H9 (cell line): ENCODE results near the gene TTC39B. TPM values are rescaled to one million over a fixed set of nuclear protein-coding genes. Genes with fewer than 3 reads are reported as not detected.

Experiments
- DNase-seq: peaks from one replicate; pipeline ENCODE4 v3.0.0-alpha.2; 2017
- H2AFZ ChIP-seq: one replicate; pipeline ENCODE4 v1.6.1; 2013; ENCODE audit warnings: mild to moderate bottlenecking, low read length, control low read depth, moderate library complexity
- H2AK5ac ChIP-seq: 2 replicates; pipeline ENCODE4 v1.6.1; 2013; ENCODE audit warnings: low read length, control low read depth, mixed read lengths; ENCODE audit not compliant: insufficient read length
- H2BK120ac ChIP-seq: one replicate; pipeline ENCODE4 v1.6.1; 2013; ENCODE audit warnings: low read depth, mild to moderate bottlenecking, low read length, control low read depth, inconsistent platforms; ENCODE audit not compliant: poor library complexity, severe bottlenecking
- H2BK12ac ChIP-seq: 2 replicates; pipeline ENCODE4 v1.6.1; 2013; ENCODE audit warnings: low read length, control low read depth, mixed read lengths, low read depth; ENCODE audit not compliant: insufficient read length
- H2BK15ac ChIP-seq: 2 replicates; pipeline ENCODE4 v1.6.1; 2013; ENCODE audit warnings: low read depth, low read length, control low read depth
- H2BK20ac ChIP-seq: one replicate; pipeline ENCODE4 v1.6.1; 2013; ENCODE audit warnings: low read depth, mild to moderate bottlenecking, low read length, control low read depth, inconsistent platforms; ENCODE audit not compliant: poor library complexity, severe bottlenecking
- H2BK5ac ChIP-seq: 2 replicates; pipeline ENCODE4 v1.6.1; 2013; ENCODE audit warnings: low read length, control low read depth, mixed read lengths; ENCODE audit not compliant: insufficient read length
- H3K14ac ChIP-seq: 2 replicates; pipeline ENCODE4 v1.6.1; 2013; ENCODE audit warnings: low read length, control low read depth; ENCODE audit not compliant: insufficient read depth
- H3K18ac ChIP-seq: 2 replicates; pipeline ENCODE4 v1.6.1; 2013; ENCODE audit warnings: low read depth, mild to moderate bottlenecking, mixed read lengths, low read length, control low read depth; ENCODE audit not compliant: insufficient read length
- H3K23ac ChIP-seq: 2 replicates; pipeline ENCODE4 v1.6.1; 2013; ENCODE audit warnings: low read length, control low read depth, mixed read lengths, low read depth; ENCODE audit not compliant: insufficient read length
- H3K23me2 ChIP-seq: 2 replicates; pipeline ENCODE4 v1.6.1; 2013; ENCODE audit warnings: low read depth, mild to moderate bottlenecking, mixed read lengths, low read length, control low read depth; ENCODE audit not compliant: insufficient read length, poor library complexity, severe bottlenecking
- H3K27ac ChIP-seq: 2 replicates; pipeline ENCODE4 v1.5.1; 2013; ENCODE audit warnings: low read length, control low read depth, mixed read lengths, low read depth; ENCODE audit not compliant: insufficient read length
- H3K27me3 ChIP-seq: 2 replicates; pipeline ENCODE4 v1.6.1; 2013; ENCODE audit warnings: low read length, control low read depth, inconsistent platforms; ENCODE audit not compliant: insufficient read depth
- H3K4ac ChIP-seq: 2 replicates; pipeline ENCODE4 v1.6.1; 2013; ENCODE audit warnings: low read depth, mild to moderate bottlenecking, control low read depth, inconsistent platforms, low read length, moderate library complexity
- H3K4me1 ChIP-seq: 2 replicates; pipeline ENCODE4 v1.6.1; 2013; ENCODE audit warnings: low read length, control low read depth, inconsistent platforms; ENCODE audit not compliant: insufficient read depth
- H3K4me2 ChIP-seq: 2 replicates; pipeline ENCODE4 v1.6.1; 2013; ENCODE audit warnings: low read length, control low read depth, mixed read lengths; ENCODE audit not compliant: insufficient read length, insufficient read depth
- H3K56ac ChIP-seq: 2 replicates; pipeline ENCODE4 v1.6.1; 2013; ENCODE audit warnings: low read depth, mild to moderate bottlenecking, mixed read lengths, low read length, control low read depth; ENCODE audit not compliant: insufficient read length
- H3K79me1 ChIP-seq: 2 replicates; pipeline ENCODE4 v1.6.1; 2013; ENCODE audit warnings: low read depth, mild to moderate bottlenecking, moderate library complexity, low read length, control low read depth, inconsistent platforms; ENCODE audit not compliant: insufficient read depth, poor library complexity, severe bottlenecking
- H3K79me2 ChIP-seq: 2 replicates; pipeline ENCODE4 v1.6.1; 2013; ENCODE audit warnings: low read length, control low read depth, inconsistent platforms; ENCODE audit not compliant: insufficient read depth
- H3K9ac ChIP-seq: 2 replicates; pipeline ENCODE4 v1.6.1; 2013; ENCODE audit warnings: low read length, control low read depth, mixed read lengths; ENCODE audit not compliant: insufficient read length; ENCODE audit errors: extremely low read depth
- H3K9me3 ChIP-seq: one replicate; pipeline ENCODE4 v1.6.1; 2013; ENCODE audit warnings: low read depth, low read length, inconsistent platforms; ENCODE audit not compliant: control insufficient read depth
- H3T11ph ChIP-seq: one replicate; pipeline ENCODE4 v1.6.1; 2013; ENCODE audit warnings: mild to moderate bottlenecking, low read length, control low read depth, inconsistent platforms
- H4K20me1 ChIP-seq: one replicate; pipeline ENCODE4 v1.6.1; 2013; ENCODE audit not compliant: control insufficient read depth, insufficient read length, insufficient read depth
- H4K5ac ChIP-seq: 2 replicates; pipeline ENCODE4 v1.6.1; 2013; ENCODE audit warnings: low read depth, mild to moderate bottlenecking, mixed read lengths, low read length, control low read depth; ENCODE audit not compliant: insufficient read length
- H4K8ac ChIP-seq: replicated peaks from 2 replicates; pipeline ENCODE4 v1.6.1; 2013; ENCODE audit warnings: low read length, control low read depth, mixed read lengths, low read depth; ENCODE audit not compliant: insufficient read length
- H4K91ac ChIP-seq: 2 replicates; pipeline ENCODE4 v1.6.1; 2013; ENCODE audit warnings: low read depth, mild to moderate bottlenecking, moderate library complexity, mixed read lengths, low read length, control low read depth; ENCODE audit not compliant: insufficient read length
- H3K27ac Mint-ChIP-seq, 3 experiments: 2 replicates in 2 of 3; 3 replicates in 1 of 3; pipeline ENCODE4 v1.8.0; 2020 to 2021; ENCODE audit warnings: mixed read lengths in 3 of 3, mild to moderate bottlenecking in 1 of 3, moderate library complexity in 1 of 3
- H3K27me3 Mint-ChIP-seq: 2 replicates; pipeline ENCODE4 v1.8.0; 2021; ENCODE audit warnings: low read depth, mild to moderate bottlenecking, moderate library complexity, mixed read lengths
- H3K36me3 Mint-ChIP-seq, 3 experiments: 2 replicates in 2 of 3; 3 replicates in 1 of 3; pipeline ENCODE4 v1.8.0; 2020 to 2021; ENCODE audit warnings: low read depth in 3 of 3, mixed read lengths in 3 of 3; ENCODE audit not compliant: insufficient read depth in 1 of 3
- H3K4me1 Mint-ChIP-seq, 2 experiments: 2 replicates each; pipeline ENCODE4 v1.8.0; 2020; ENCODE audit warnings: mixed read lengths in 2 of 2
- H3K4me3 Mint-ChIP-seq, 2 experiments: 2 replicates in 1 of 2; 3 replicates in 1 of 2; pipeline ENCODE4 v1.8.0; 2020 to 2021; ENCODE audit warnings: mild to moderate bottlenecking in 2 of 2, mixed read lengths in 2 of 2, moderate library complexity in 1 of 2
- H3K9me3 Mint-ChIP-seq, 2 experiments: 2 replicates in 1 of 2; 3 replicates in 1 of 2; pipeline ENCODE4 v1.8.0; 2020; ENCODE audit warnings: mild to moderate bottlenecking in 2 of 2, mixed read lengths in 2 of 2, moderate library complexity in 1 of 2
- CTCF ChIP-seq: fragments of 200-600 bp; sonication (generic); conservative IDR thresholded peaks from 3 replicates; pipeline ENCODE4 v1.8.0; 2021; ENCODE audit warnings: antibody characterized with exemption, mild to moderate bottlenecking
- WGBS: extraction: QIAGEN DNeasy Blood & Tissue Kit; methylation state at CpG from one replicate; pipeline ENCODE4 v1.1.7; 2013; ENCODE audit warnings: missing lambda C conversion rate, low lambda C conversion rate, mixed read lengths; ENCODE audit not compliant: insufficient read length; ENCODE audit errors: extremely low coverage; 5-methylcytosine and 5-hydroxymethylcytosine counted together
- total RNA-seq: library from RNA; stranded (reverse); gene quantifications from 2 replicates; pipeline ENCODE4 v1.2.1, GENCODE V29; 2021

Gene TTC39B
- total RNA-seq, 1 experiment from 2014 or later: 8.2 TPM

DNA sequence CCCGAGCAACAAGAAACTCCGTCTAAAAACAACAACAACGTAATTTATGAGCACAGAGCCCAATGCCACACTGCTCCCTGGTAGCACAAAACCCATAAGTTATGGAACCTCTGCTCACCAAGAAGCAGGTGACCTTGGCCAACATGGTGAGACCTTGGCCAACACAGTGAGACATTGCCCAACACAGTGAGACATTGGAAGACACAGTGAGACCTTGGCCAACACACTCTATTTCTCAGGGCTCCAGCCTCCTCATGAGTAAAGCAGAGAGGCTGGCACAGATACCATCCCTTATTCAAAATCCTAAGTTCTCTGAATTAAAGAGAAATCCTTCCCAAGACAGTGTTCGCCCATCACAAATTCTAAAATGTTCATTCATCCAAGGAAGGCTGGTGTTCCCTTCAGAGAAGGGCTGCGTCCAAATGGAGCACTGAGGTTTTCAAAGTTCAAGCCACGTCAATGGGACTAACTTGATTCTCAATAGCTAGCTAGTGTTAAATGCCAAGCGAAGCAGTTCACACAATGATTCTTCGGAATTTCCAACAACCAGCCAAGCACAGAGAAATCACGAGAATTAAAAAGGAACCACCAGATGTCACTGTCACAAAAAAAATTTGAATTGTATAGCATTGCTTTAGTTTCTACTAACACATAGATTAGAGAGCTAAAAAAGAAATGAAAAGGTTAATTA is 29.5 kb downstream of the TTC39B start:
- no peak overlapping the region for H4K5ac ChIP-seq
- H3K79me1 ChIP-seq: no peaks in the 10 kb centered on the region
- no peaks in the 10 kb centered on the region for H3K27me3 ChIP-seq
- no peak overlapping the region for H2BK12ac ChIP-seq
- Mint-ChIP-seq H3K4me1 (peaks cover 27 to 28% of the 10 kb centered on the region in 2 experiments), H3K4me3 (no peak overlapping the region), H3K27me3 (no peaks in the 10 kb centered on the region), H3K27ac (peak overlapping the region; percentile 47 to 70 (median 67); a peak in 2 of 7 replicates), H3K36me3 (no peaks in the 10 kb centered on the region), H3K9me3 (no peaks in the 10 kb centered on the region; a peak in 1 of 5 replicates)
- no peak overlapping the region for H4K8ac ChIP-seq
- H3K23ac ChIP-seq: no peak overlapping the region
- no peak overlapping the region for H3K18ac ChIP-seq
- H2BK20ac ChIP-seq: no peak overlapping the region
- no peak overlapping the region for H3K9ac ChIP-seq
- 0 out of 2 replicates have a peak overlapping the region, but pooled peaks have one; percentile 17 for H3K14ac ChIP-seq
- no peaks in the 10 kb centered on the region for H3K23me2 ChIP-seq
- no peak overlapping the region for H2AFZ ChIP-seq
- WGBS: no CpG with 5 or more reads among the region's 9 CpGs
- peak; percentile 56 for TF ChIP-seq CTCF
- no peak overlapping the region for H2BK5ac ChIP-seq
- DNase-seq: no peak
- no peaks in the 10 kb centered on the region for H3K9me3 ChIP-seq
- H3K79me2 ChIP-seq: peaks cover 1% of the 10 kb centered on the region; the same call in 1 of the 2 replicates
- peaks cover 5% of the 10 kb centered on the region for H3K4me1 ChIP-seq
- no peak overlapping the region for H3K56ac ChIP-seq
- no peak overlapping the region for H3K4ac ChIP-seq
- no peak overlapping the region for H2AK5ac ChIP-seq
- H2BK15ac ChIP-seq: no peak overlapping the region
- H2BK120ac ChIP-seq: no peak overlapping the region
- no peaks in the 10 kb centered on the region for H4K20me1 ChIP-seq
- H3K4me2 ChIP-seq: no peak overlapping the region
- H3T11ph ChIP-seq: no peak overlapping the region
- no peak overlapping the region for H4K91ac ChIP-seq
- H3K27ac ChIP-seq: no peak overlapping the region
